Brain pericyte (primary cell): ENCODE measurements around the gene NLRP6.
"Not testable (repeated sequence)": the region's sequence is repeated elsewhere in the genome, so short reads cannot be mapped to it uniquely, and the experiment has no call there.

ENCODE experiments used
- DNase-seq: peaks from one replicate; pipeline ENCODE4 v3.0.0-alpha.2; 2012; ENCODE audit warnings: low read depth, low spot score

The NLRP6 gene

GRCh38 chr11:281486-282161, 3.4 kb downstream of the NLRP6 start:
- DNase-seq = no peak

DNA sequence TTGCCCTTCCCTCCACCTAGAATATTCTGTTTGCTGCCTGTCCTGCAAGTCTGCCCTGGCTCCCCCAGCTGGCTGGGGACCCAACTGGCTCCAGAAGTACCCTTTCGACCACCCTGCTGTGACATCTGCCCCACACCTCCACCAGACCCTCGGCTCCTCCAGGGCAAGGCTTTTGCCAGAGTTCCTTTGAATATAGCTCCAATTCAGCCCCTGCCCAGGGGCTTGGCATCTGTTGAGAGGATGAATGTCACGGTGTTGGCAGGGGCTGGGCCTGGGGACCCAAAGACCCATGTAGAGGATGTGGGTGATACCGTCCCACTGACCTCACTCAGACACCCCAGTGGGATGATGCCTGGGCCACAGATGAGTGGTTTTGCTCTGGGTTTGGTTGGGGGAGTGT, 4.0 kb downstream of the NLRP6 start:
- DNase-seq = no peak

- no peak for DNase-seq
Observed at GRCh38 chr11:282630-283360, 4.6 kb downstream of the NLRP6 start.

- no peak for DNase-seq
Observed at GRCh38 chr11:283405-284104, 5.3 kb downstream of the NLRP6 start.

GRCh38 chr11:284105-285020, 6.2 kb downstream of the NLRP6 start:
- DNase-seq = no peak

DNA sequence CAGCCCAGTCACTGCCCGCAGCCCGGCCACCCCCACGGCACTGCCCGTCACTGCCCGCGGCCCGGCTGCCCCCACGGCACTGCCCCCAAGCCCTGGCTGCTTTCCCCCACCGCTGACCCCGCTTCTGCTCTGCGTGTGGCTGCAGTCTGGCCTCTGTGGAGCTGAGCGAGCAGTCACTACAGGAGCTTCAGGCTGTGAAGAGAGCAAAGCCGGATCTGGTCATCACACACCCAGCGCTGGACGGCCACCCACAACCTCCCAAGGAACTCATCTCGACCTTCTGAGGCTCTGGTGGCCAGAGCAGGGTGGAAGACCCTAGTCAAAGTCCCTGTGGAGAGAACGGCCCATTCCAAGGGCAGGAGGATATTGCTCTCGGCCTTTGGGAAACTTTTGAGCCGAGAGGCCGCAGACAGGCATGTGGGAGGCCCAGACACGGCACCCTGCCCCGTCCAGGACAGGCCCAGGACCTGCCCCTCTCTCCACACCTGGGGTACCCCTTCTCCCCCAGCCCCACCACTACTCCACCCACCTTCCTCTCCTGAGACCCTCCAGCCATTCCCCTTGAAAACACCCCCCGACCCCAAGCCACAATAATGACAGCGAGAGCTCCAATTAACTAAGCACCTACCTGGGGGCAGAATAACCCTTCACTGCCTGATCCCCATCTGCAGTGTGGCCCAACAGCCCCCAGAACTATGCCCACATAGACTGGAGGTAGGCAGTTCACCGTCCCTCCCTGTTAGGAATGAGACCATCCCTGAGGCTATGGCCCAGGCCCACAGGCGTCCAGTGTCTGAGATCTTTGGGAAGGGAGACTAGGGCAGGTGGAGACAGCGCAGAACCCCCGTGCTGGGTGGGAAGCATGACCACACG, 7.0 kb downstream of the NLRP6 start:
- no peak for DNase-seq

GRCh38 chr11:285894-286220, 7.7 kb downstream of the NLRP6 start:
- no peak for DNase-seq

DNA sequence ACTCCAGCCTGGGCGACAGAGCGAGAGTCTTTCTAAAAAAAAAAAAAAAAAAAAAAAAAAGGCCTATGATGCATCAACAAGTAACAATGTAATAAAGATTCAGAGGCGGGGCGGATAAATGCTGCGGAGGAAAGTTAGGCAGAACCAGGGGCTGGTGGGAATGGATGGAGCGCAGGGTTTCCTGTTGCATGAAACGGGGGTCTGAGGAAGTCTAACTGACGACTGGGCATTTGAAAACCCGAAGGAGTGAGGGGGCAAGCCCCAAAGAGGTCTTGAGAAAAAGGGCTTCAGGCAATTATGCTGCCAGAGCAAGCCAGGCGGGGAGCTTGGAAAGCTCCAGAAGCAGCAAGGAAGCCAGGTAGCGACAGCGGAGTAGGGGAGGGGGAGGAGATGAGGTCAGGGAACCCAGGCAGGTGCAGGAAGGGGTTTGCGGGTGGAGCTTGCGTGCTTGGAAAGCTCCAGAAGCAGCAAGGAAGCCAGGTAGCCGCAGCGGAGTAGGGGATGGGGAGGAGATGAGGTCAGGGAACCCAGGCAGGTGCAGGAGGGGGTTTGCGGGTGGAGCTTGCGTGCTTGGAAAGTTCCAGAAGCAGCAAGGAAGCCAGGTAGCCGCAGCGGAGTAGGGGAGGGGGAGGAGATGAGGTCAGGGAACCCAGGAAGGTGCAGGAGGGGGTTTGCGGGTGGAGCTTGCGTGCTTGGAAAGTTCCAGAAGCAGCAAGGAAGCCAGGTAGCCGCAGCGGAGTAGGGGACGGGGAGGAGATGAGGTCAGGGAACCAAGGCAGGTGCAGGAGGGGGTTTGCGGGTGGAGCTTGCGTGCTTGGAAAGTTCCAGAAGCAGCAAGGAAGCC, 9.0 kb downstream of the NLRP6 start:
- not testable (repeated sequence) for DNase-seq

- DNase-seq = no peak
Observed at GRCh38 chr11:287821-288477, 9.7 kb downstream of the NLRP6 start.

DNA sequence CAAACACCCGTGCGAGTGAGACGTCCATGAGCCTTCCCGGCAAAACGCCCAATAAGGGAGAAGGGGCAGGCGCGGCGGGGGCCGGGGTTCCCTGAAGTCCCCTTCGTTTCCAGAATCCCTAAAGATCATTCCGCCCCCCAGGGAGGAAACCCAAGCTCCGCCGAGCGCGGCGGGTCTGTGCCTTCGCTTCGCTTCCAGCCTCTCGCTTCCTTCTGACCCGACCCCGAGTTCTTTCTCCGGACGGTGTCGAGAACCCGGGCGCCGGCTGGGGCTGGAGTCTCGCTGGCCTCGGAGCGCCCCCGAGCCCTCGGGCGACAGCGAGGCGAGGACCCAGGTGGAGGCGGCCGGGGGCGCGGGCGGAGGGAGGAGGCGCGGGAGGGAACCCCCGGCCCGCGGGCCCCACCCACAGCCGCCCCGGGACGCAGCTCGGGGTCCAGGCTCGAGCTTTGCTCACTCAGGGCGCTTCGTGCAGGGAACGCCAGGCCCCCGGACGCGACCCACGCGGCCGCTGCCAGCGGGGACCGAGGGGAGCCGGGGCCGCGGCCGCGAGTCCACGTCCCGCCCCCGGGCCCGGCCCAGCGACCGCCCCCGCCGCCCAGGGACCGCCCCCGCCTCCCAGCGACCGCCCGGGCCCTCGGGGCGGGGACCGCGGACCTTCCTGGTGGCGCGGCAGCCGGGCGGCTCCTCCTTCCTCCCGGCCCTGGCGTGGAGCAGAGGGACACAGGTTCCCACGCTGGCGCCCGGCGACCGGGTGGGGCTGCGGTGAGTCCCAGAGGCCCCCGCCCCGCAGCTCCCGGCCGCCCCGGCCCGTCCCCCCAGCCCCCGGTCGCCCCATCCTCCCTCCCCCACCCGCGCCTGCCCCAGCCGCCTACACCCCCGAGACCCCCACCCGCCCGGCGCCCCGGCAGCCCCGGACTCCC, 10.5 kb downstream of the NLRP6 start, which contains the start of gene PGGHG:
Gene PGGHG, plus strand, starts transcription at position 649 of the 920 bp plus-strand sequence. CDS start 691 bp downstream, outside the sequence.
- DNase-seq = no peak

DNA sequence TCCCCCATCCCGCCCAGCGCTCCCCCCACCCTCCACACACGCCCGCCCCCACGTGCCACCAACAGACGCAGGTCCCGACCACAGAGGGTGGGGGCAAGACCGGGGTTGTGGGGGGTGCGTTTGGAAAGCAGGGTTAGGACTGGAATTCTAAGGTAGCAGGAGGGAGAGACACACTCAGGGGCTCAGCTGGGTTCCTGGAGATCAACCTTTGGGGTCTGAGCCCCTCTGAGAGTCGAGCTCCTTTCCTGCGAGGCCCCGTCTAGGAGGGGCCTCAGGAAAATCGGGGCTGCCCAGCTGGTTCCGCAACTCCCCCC, 11.1 kb downstream of the NLRP6 start:
- no peak for DNase-seq

- DNase-seq = no peak
Observed at GRCh38 chr11:289712-290620, 11.8 kb downstream of the NLRP6 start.

DNA sequence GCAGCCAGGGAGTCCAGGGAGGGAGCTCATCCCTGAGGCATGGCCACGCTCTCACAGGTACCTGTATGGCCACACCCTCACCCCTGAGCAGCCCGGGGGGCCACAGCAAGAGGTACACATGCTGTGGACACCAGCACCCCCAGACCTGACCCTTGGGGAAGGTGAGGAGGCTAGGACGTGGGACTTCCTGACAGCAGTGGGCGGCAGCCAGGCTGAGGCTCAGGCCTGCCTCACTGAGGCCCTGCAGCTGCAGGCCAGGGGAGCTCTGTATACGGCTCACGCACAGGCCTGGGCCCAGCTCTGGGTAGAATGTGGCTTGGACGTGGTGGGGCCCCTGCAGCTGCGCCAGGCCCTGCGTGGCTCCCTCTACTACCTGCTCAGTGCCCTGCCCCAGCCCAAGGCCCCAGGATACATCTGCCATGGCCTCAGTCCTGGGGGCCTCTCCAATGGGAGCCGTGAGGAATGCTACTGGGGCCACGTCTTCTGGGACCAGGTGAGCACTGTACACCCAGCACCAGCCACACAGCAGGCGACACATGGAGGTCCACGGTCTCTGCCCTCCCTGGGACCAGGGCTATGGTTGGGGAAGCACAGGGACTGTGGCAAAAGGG, 12.5 kb downstream of the NLRP6 start:
- DNase-seq = no peak

DNA sequence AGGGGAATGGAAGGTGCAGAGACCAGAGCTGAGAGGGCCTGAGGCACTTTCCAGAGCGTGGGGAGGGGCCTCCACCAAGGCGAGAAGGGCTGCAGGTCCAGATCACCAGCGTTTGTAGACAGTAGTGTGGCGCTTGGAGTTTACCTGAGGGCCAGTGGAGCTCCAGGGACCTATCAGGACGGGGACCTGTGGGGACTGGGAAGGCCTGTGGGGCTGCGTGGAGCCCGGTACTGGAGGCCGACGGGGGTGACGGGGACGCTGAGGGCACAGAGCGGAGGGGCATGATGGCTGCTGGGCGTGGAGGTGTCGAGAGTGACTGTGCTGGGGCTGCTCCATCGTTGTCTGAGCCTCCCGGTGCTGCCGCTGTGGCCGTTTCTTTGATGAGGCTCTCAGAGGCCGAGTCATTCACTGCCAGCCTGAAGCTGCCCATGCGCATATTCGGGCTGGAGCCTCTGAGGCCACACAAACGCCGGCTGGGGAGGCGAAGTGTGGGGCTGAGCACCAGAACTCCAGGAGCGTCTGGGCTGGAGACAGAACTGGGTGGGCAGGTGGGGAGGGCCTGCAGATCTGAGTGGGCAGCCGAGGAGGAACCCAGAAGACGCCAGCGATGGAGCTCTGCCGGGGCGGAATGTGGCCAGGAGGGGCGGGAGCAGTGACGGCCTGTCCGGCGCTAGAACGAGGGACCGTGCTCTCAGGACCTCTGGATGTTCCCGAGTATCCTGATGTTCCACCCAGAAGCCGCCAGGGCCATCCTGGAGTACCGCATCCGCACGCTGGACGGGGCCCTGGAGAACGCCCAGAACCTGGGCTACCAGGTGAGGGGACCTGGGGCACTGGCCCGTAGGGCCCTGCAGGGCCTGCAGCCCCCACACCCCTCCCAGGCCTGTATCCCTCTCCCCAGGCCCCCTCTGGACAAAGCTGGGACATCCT, 13.3 kb downstream of the NLRP6 start:
- no peak for DNase-seq

DNA sequence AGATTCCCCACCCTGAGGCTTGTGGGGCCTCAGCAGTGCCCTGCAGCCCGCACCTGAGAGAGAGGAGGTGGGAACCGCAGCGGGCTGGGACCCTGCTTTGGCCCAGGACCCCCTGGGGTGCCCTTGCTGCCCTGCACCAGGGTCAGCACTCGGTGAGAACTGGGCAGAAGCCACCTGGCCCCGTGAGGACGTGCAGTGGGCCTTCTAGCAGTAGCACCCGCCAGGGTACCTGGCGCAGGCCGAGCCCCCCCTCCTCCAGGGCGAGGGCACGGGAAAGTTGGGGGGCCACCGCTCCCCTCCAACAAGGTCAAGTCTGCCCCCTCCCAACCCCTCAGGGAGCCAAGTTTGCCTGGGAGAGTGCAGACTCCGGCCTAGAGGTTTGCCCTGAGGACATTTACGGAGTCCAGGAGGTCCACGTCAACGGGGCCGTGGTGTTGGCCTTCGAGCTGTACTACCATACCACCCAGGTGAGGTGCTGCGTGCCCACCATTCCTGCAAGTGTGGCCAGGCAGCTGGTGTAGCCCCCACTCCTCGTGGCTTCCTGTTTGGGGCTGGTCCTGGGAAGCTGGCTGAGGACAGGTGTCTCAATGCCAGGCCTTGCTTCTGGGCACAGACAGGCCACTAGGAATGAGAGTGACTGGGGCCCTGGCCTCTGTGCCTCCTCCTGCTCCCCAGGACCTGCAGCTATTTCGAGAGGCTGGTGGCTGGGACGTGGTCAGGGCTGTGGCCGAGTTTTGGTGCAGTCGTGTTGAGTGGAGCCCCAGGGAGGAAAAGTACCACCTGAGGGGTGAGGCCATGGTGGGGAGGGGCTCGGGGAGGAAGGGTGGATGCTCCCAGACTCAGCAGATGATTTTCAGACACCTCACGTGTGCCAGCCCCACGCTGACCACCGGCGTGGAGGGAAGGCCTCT, 14.3 kb downstream of the NLRP6 start:
- no peak for DNase-seq
